Fibroblast of skin of back (primary cell): ENCODE data around the gene CELF4.

Experiments
- DNase-seq: peaks from one replicate; pipeline ENCODE4 v3.0.0-alpha.2; 2013

CELF4 gene

GRCh38 chr18:37249895-37250618, 315.5 kb downstream of the CELF4 start:
- no peak for DNase-seq

DNA sequence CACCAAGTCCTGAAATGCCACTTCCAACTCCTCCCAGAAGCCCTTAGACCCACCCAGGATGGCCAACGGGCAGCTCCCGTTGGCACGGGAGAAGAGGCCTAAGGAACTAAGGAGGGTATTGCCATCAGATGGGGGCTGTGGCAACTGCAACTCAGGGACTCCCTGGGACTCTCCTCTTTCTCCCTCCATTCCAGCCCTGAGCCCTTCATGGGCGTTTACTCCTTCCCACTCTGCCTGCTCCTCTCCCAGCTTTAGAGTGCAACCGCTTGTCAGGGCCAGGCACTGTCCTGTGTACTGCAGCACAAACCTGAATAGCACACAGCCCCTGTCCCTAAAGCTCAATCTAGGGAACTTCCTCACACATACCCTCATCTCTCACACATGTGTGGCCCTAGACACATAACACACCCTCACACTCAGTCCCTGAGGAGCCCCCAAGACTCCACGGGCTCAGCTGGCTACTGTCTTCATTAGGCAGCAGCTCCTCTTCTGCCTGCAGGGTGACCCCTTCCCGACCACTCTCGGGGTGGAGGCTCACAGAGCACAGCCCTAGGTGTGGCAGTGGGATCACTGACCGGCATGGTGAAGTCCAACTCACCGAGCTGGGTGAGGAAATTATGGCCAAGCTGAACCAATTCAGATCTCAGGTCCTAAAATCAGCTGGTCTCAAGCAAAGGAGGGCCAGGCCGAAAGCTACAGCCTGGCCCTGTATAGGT, 316.3 kb downstream of the CELF4 start:
- DNase-seq = no peak

GRCh38 chr18:37248281-37248680, 317.3 kb downstream of the CELF4 start:
- DNase-seq = no peak

DNA sequence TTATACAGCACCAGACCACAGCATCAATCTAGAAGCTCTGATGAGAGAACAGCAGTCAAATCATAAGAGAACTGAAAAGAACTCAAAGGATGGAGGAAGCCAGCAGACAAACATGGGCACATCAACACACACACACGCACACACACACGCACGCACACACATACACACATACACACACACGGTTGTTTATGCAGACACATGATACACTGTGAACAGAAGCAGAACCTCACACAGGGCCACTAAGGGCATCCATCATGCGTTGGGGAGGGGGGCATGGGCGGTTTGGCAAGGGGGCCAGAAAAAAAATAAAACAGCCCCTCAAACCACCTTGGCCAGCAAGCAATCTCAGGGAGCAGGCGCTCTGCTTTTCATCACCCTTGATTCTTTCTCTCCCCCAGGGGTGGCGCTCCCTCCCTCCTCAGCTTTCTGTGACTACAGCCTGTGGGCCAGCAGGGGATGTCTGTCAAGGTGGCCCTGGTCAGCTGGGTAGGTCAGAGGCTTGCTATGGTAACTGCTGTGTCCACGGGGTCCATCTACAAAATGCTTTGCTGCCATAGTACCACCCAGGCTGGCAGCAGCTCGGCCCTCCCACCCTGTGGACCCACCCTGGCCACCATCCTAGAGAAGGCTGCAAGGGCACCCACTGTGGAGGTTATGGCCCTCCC, 318.0 kb downstream of the CELF4 start:
- DNase-seq = no peak

- DNase-seq = no peak
These were observed 318.7 kb downstream of the CELF4 start for GRCh38 chr18:37246779-37247340.

GRCh38 chr18:37244618-37245017, 321.0 kb downstream of the CELF4 start:
- DNase-seq = no peak

- DNase-seq = no peak
These were observed 321.9 kb downstream of the CELF4 start for GRCh38 chr18:37243741-37244140.

DNA sequence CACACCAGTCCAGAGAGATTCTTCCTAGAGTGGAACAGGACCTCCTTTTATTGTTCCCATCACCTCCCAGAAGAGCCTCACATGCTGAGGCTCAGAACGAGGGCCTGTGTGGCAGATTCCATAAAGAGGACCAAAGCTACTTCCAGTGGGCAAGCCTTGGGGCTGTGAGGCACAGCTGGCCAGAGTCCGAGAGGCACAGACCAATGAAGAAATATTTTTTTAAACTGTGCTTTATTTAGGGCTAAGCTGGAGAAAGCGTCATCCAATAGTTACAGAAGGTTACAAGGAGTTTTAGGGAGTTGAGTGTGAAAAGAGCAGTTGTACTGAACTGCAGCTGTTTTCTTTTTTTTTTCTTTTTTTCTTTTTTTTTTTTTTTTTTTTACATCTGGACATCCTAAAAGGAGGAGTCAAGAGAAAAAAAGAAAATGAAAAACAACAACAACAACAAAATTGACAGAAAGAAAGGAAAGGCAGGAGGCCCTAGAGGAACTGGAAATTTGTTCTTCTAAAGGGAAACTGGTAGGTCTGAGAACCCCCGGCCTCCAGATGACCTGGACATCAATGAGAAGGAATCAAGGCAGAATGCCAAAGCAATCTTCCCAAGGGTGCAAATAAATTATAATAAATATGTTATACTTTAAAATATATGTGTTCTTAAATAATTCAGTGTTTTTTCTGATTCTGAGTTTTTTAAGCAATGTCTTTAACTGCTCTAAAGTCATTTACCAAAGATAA, 322.6 kb downstream of the CELF4 start:
- no peak for DNase-seq

GRCh38 chr18:37242091-37242490, 323.5 kb downstream of the CELF4 start:
- no peak for DNase-seq

GRCh38 chr18:37238282-37239108, 327.1 kb downstream of the CELF4 start:
- peak; percentile 10 for DNase-seq

DNA sequence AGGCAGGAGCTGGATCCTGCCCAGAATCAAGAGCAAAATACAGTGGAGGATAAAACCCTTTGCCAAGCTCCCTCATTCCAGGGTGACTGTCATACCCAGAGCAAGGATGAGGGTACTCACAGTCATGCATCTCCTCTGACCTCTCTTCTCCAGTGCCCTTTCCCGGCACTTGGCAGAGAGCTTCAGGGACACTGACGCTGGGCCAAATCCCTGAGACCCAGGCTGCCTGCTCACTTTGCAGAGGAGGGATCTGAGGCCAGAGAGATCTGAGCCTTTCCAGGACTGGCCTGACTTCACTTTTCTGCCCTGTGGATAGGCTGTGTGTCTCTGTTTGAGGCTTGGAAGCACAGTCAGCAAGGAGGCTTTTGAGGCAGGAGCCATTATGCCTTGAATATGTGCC, 330.0 kb downstream of the CELF4 start:
- DNase-seq = no peak

- DNase-seq = no peak
These were observed 334.3 kb downstream of the CELF4 start for GRCh38 chr18:37231251-37231650.

DNA sequence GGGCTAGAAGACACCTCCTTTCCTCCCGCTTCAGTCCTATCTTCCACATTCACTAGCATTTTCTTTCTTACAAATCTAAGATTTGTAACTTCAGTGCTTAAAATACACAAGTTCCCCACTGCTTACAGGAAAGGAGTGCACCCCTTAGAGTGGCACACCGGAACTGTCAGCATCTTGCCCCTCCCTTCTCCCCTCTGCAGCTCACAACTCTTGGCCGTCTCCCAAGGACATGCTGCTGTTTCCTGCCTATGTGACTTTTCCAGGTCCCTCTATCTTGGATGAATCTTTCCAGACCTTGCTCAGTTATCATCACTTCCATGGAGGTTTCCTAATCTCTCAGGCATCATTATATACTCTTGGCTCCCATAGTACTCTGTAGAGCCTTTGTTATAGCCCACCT, 334.8 kb downstream of the CELF4 start:
- peak; percentile 8 for DNase-seq

- no peak for DNase-seq
These were observed 340.3 kb downstream of the CELF4 start for GRCh38 chr18:37225279-37225678.

DNA sequence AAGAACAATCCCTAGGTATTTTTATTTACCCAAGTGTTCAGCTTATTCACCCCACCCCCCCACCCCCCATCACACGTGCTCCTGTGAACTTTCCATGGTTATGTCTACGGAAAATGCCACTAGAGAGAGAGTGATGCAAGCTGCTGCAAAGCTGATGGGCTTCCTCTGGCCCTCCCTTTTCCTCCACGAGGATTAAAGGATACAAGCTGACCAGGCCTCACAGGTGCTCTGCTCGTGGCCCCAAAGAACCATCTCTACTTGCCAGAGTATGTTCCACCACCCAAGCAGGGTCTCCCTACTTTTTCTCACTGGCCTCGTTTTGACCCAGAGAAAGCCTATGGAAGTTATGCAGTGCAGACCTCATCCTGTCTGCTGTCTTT, 342.6 kb downstream of the CELF4 start:
- DNase-seq = no peak

DNA sequence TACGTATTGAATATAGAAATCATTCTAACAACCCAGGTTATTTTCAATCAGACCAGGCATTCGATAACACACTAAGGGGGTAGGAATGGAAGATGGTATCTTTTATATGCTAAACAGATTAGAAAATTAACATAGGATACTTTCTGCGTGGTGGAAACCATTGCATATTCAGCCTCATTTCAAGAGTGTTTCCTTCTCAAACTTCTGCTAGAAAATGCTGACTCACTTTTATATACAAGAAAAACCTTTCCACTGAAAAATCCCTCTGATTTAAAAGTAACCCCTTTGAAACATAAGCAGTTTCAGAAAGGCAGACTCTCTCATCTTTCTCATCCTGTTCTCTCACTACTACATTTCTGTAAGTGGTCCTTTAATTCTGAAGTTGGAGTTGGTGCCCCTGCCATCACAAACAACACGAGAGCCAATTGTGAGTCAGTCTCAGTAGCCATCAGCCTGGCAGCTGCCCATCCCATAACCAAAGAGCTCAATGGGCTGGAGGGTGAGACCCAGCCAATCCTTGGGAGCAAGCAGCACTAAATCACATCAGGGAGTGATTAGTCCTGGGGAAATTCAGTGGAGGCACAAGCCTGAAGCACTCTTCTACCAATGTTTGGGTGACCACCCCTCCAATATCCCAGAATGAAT, 343.1 kb downstream of the CELF4 start:
- no peak for DNase-seq

DNA sequence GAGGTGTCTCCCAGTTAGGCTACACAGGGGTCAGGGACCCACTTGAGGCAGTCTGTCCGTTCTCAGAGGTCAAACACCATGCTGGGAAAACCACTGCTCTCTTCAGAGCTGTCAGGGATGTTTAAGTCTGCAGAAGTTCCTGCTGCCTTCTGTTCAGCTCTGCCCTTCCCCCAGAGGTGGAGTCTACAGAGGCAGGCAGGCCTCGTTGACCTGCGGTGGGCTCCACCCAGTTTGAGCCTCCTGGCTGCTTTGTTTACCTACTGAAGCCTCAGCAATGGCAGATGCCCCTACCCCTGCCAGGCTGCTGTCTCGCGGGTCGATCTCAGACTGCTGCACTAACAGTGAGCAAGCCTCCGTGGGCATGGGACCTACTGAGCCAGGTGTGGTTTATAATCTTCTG, 346.3 kb downstream of the CELF4 start:
- DNase-seq = no peak

GRCh38 chr18:37218022-37218590, 347.5 kb downstream of the CELF4 start:
- DNase-seq = no peak

DNA sequence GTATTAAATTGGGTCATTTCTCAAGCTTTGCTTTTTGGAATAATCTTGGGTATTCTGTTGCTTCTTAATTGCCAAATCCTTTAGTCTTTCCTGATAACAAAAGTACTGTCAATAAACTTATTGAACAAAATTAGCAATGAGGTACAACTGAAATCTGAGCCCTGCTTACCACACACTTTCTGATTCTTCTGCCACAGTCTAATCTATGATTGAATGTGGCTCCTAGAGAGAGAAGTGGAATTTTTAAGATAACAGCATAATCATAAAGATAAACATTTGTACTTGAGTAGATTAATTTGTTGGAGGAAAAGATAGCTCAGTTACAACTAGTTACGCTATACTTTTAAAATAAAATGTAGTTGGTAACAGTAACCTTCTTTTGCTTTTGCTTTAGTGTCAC, 354.8 kb downstream of the CELF4 start:
- DNase-seq = no peak

DNA sequence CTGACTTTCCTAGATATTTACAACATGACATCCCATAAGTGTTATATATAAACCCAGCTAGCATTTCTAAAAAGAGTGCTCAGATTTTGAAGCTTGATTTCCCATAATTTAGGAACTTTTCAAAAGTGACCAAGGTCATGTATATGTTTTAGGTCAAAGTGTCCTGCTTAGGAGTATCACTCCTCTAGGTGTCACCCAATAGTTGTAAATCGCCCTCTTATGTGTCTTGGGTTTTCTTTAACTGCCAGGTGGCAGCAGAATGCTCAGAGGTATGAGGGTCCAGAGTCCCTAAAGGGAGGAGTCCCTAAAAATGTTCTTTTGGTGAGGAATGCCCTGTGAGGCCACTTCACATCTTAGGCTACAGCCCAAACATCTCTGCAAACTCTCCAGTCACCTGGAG, 358.3 kb downstream of the CELF4 start:
- no peak for DNase-seq

DNA sequence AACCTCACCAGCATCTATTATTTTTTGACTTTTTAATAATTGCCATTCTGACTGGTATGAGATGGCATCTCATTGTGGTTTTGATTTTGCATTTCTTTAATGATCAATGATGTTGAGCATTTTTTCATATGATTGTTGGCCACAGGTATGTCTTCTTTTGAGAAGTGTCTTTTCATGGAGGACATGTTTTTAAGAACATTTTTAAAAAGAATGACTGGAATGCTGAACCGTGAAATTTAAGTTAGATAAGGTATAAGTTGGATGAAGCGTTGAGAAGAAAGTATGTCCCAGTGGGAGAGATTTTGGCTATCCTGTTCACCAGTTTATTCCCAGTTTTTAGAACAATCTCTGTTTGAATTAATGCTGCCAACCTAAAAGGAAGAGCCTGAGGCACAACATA, 365.9 kb downstream of the CELF4 start:
- no peak for DNase-seq
